NCI-H446 (cell line): Measurements from ENCODE around the gene PAX3.

Experiments used
- DNase-seq, 2 experiments: peaks; one replicate each; lab custom pipeline; 2025; lab: John Stamatoyannopoulos, UW

Gene PAX3

DNA sequence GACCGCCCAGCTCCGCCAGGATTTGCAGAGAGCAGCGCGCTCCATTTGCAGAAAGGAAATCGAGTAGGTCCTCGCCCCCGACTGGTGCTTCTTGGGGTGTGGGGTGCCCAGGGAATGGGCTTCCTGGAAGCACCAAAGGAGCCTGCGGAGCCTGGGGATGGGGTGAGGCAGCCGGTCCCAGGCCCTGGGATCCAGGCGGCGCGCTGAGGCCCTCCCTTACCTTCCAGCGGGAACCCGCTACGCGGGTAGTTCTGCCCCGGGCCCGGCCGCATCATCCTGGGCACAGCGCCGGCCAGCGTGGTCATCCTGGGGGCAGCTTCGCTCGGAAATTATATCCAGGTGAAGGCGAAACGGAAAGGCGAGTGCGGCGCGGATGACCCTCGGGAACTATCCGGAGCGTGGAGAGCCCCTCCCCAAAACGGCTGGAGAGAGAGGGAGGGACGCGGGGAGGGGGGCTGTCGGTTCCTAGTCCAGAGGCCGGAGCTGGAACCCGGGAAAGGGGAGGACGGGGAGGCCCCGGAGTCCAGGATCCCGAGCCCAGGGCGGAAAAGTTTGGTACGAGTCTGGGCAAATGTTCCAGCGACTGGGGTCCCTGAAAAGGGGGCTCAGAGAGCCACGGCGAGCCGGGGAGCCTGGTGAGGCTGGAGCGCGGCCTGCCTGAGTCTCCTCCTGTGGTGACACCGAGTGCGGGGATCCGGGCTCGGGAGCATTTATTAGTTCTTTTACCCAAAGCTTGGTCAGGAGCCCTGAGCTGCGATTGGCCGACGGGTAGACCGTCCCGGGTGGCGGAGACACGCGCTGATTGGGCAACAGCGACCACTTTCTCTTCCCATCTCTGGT lies at the start of gene PAX3:
TSS of gene PAX3 (minus strand) at position 688 of the 840 bp plus-strand sequence. CDS start at position 305, 383 bp downstream.
- DNase-seq, result no peak

DNA sequence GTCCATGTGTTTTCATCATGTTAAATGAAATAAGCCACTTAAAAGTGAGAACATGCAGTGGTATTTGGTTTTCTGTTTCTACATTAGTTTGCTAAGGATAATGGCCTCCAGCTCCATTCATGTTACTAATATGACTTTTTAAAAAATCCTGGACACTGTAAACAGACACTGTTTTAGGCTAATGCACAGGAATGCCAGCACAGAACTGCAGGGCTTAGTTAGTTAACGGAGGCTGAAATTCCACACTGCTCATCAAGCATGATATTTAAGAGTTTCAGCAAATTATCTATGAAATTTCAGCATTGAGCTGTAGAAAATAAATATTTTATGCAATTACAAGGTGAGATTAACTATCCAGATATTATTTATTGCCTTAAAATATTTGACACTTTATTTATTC lies 42.5 kb upstream of the PAX3 start:
- DNase-seq, result no peak

GRCh38 chr2:222338374-222338773 lies 39.6 kb upstream of the PAX3 start:
- no peak for DNase-seq

DNA sequence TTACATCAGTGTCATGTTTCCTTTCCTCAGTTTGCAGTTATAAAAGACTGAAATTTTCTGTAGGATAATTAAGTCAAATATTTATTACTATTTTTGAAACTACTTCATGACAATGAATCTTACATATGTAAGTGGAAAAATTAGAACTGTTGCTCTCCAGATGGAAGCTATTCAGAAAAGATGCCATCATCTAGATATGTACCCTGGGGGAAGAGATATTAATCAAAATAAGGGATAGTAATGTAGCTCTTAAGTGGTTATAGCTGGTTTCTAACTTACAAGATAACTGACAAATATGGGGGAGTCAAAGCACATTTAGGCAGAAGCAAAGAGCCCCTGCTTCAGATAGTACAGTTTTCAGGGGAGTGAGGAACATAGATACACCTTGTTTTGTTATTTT lies 38.1 kb upstream of the PAX3 start:
- DNase-seq, result no peak

DNA sequence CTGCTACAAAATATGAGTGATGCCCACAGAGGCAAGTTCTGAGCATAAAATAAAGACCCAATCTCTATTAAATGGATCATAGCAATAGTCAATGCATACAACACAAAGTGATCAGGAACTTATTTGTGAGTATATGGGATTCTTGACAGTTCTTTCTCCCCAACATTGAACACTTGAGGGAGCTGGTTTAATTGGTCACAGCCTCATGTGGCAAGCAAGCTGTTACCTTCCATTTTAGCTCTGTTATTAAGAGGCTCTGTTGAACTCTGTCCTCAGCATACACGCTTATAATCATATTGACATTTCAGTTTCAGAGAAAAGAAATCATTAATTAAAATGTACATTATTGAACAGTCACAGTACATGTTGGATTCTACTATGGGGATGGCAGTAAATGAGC lies 37.6 kb upstream of the PAX3 start:
- DNase-seq, result no peak

DNA sequence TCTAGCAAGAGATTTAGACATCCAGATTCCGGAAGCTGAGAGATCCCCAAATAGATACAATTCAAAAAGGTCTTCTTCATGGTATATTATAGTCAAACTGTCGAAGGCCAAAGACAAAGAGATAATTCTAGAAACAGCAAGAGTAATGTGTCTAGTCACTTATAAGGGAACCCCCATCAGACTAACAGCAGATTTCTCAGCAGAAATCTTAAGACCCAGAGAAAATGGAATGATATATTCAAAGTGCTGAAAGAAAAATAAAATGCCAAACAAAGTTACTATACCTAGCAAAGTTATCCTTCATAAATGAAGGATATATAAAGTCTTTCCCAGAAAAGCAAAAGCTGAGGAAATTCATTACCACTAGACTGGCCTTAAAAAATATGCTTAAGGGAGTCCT lies 36.1 kb upstream of the PAX3 start:
- DNase-seq, result no peak

GRCh38 chr2:222333397-222333796 lies 34.6 kb upstream of the PAX3 start:
- no peak for DNase-seq

- DNase-seq, result no peak
These were observed 33.3 kb upstream of the PAX3 start for GRCh38 chr2:222332116-222332515.

- DNase-seq, result no peak
These were observed 32.1 kb upstream of the PAX3 start for GRCh38 chr2:222330910-222331309.

GRCh38 chr2:222322236-222322635 lies 23.4 kb upstream of the PAX3 start:
- DNase-seq, result no peak

DNA sequence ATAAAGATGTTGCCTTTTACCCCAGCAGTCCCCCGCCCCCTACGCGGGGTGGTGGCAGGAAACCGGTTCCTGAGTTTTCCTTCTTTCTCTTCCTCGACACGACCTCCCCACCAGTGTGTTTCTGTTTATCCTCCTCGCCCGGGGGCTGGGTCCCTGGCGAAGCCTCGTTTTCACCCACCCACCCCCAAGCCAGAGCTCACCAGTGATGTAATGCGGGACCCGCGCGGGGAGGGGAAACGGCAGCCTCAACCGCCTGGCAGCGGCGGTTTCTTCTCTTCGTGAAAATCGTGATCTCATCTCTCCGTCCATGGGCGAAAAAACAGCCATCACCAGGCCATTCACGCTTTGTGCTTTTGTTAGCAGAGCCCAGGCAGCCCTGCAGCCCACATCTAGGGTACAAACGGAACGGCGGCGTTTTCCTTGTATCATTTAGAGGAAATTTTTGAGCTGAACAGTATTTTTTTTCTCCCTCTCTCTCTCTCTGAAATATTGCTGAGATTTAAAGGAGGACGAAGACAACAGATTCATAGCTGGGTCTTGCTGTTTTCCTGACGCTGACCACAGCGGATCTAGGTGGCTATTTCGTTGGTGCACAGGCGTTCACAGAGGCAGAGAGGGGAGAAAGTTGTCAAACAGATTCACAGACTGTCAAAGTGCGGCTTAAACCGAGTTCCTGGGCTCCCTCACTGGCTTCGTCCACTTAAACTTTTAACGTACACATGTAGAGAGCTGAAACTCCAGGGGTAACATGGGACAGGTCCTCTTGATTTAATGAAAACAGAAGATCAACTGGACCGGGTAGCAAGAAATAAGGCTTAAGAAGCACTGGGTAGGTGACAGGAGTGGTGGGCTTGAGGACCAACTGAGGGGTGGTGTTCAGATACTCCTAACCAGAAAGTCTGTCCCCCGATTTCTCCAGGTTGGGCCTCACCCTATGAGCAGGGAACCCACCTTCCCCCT lies 21.9 kb upstream of the PAX3 start:
- DNase-seq, result no peak

GRCh38 chr2:222319586-222320435 lies 21.0 kb upstream of the PAX3 start:
- DNase-seq, result peak in 1 of 2 experiments; percentile 5

DNA sequence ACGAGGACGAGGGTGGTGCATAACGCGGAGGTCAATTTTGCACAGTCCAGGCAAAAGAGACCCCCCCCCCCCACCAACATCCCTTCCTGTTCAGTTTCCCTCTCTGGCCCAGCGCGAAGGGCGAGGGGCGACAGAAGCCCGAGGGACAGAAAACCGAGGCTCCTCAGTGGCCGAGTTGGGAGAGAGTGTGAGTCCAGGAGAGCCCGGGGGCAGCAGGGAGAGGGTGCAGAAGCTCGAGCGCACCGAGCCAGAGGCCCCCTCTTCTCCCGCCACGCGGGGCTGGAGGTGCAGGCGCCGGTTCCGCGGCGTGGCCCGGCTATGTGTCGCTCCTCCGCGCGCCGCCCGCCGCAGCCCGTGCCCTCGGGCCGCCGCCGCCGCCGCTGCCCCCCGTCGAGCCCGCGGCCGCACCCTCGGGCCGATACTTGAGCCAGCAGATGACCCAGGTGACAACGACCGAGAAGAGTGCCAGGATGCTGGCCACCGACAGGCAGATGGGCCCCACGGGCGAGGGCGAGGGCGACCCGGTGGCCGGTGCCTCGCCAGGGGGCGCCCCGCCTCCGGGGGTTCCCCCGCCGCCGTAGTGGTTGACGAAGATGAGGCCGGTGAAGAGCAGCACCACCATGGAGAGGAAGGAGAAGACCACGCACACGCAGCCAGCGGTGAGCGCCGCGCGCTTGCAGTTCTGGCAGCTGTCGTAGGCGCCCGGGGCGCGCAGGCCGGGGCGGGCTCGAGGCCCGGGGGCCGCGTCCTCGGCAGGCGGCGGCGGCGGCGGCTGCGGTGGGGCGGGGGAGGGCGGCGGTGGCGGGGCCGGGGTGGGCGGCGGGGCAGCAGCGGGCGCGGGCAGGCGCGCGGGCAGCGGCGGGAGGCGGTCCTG lies 20.2 kb upstream of the PAX3 start:
- no peak for DNase-seq

- DNase-seq, result peak in 1 of 2 experiments; percentile 55
These were observed 19.4 kb upstream of the PAX3 start for GRCh38 chr2:222318026-222318711.

DNA sequence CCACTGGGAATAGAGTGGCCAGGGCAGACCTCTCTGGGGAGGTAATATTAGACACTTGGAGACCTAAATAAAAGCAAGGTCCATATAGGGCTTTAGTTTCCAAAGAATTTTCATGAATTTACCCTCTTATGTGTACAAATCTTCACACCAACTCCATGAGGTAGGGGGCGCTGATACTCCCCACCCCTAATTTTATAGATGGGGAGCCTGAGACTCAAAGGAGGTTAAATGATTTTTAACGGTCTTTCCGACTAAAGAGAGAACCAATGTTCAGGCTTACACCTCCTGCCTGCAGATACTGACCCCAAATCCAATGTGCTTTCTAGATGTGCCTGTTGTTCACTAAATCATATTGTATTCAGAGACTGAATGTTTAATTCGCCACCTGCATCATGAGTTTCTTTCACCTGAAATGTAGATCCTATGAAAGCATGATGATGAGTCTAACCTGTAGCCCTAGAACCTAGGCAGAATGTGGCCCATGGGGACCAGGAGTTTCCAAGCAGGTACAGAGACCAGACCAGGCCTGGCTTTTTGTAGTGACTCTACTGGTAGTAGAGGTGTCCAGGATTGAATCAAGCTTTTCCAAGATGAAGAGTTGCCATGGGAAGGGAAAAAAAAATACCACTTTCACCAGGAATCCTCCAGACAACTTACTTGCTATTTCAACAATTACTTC lies 16.8 kb upstream of the PAX3 start:
- no peak for DNase-seq

DNA sequence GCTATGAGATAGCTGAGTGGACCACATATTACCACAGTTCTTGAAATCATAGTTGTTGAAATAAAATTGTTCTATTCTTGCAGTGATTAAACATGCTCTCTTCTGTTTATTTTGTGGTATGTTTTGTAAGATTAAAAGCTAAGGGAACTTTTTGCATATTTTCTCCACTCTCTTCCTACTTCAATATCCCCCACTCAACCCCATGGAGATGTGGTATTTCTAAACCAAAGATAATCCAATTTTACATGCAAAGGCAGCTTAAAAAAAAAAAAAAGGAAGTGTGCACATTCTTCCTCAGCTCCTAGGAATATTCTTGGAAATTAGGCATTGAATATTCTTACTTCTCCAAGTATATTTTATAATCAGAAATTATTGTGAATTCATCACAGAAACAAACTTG lies 15.0 kb upstream of the PAX3 start:
- DNase-seq, result no peak

GRCh38 chr2:222311978-222312738 lies 13.4 kb upstream of the PAX3 start:
- no peak for DNase-seq

DNA sequence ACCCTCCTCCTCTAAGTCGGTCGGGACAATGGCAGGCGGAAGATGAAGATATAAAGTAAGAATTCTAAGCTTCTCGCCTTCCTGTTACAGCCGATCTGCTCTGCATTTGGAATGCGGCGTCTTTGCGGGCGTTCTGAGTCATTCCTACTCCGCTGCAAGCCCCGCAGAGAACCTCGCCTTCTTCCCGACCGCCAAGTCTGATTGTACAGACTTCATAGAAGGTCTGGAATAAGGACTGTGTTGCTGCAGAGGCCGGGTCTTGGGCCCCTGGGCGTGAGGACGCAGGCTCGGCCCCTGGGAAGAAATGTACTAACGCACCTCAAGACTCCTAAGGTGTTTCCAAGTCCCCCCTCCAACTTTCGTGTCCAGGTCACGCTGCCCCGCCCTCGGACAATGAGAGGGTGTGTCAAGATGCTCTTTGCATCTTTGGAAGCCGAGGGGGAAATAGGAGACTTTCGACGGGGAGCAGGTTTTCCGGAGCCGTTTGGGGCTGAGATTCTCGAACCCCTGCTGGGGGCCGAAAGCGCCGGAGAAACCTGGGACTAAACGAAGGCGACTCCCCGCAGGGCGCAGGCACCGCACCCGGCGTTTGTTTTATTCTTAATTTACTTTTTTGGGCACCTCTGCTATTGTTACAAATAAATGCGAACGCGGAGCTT lies 12.7 kb upstream of the PAX3 start:
- DNase-seq, result no peak
